ENCODE results near the gene CCDC30. TPM values are rescaled to one million over a fixed set of nuclear protein-coding genes. Genes with fewer than 3 reads are reported as not detected.
"Not testable (repeated sequence)": the region's sequence is repeated elsewhere in the genome, so short reads cannot be mapped to it uniquely, and the experiment has no call there.

The CCDC30 gene
- total RNA-seq, 1 donor from 2014 or later, result 1.8 TPM

DNA sequence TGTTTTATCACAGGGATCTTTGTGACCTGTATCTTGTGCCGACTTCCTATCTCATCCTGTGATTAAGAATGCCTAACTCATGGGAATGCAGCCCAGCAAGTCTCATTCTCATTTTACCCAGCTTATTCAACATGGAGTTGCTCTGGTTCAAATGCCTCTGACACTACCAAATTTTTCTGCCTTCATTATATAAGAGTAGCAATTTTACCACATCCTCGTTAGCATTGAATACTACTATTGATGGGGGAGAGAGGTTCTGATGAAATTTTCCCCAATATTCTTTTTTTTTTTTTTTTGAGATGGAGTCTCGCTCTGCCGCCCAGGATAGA, 150.7 kb downstream of the CCDC30 start:
- H3K27me3 ChIP-seq (ENCODE audit: control insufficient read depth, insufficient read depth, low read length), result no peaks in the 10 kb centered on the region
- TF ChIP-seq, protein P1, sequence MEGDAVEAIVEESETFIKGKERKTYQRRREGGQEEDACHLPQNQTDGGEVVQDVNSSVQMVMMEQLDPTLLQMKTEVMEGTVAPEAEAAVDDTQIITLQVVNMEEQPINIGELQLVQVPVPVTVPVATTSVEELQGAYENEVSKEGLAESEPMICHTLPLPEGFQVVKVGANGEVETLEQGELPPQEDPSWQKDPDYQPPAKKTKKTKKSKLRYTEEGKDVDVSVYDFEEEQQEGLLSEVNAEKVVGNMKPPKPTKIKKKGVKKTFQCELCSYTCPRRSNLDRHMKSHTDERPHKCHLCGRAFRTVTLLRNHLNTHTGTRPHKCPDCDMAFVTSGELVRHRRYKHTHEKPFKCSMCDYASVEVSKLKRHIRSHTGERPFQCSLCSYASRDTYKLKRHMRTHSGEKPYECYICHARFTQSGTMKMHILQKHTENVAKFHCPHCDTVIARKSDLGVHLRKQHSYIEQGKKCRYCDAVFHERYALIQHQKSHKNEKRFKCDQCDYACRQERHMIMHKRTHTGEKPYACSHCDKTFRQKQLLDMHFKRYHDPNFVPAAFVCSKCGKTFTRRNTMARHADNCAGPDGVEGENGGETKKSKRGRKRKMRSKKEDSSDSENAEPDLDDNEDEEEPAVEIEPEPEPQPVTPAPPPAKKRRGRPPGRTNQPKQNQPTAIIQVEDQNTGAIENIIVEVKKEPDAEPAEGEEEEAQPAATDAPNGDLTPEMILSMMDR (IDR thresholded peaks at IDR 0.05; ENCODE audit: insufficient read depth, low read length, poor library complexity, severe bottlenecking), result no peak
- no peak for DNase-seq (ENCODE audit: low read depth)

DNA sequence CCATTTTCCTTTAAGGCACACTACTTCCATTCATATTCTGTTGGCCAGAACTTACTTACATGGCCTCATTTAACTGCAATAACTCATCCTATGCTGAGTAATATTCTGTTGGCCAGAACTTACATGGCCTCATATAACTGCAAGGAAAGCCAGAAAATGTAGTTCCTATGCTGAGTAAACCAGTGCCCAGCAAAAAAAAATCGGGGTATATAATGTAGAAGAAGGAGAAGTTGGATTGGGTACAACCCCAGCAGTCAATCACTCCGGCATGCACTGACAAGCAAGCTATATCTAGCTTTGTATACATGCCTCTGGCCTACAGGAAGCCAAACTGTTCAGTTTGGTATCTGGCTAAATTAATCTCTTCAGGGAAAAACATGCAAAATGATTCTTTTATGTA, 155.8 kb downstream of the CCDC30 start:
- DNase-seq (ENCODE audit: low read depth), result no peak
- TF ChIP-seq, protein P1 (IDR thresholded peaks at IDR 0.05; ENCODE audit: insufficient read depth, low read length, poor library complexity, severe bottlenecking), result no peak
- no peaks in the 10 kb centered on the region for H3K27me3 ChIP-seq (ENCODE audit: control insufficient read depth, insufficient read depth, low read length)

More for the DNA sequence above, 150.7 kb downstream of the CCDC30 start:
- Histone ChIP-seq H3K4me3 (ENCODE audit: low read depth, low read length) (no peak overlapping the region), H3K36me3 (ENCODE audit: control insufficient read depth, insufficient read depth, low read length) (no peaks in the 10 kb centered on the region)

DNA sequence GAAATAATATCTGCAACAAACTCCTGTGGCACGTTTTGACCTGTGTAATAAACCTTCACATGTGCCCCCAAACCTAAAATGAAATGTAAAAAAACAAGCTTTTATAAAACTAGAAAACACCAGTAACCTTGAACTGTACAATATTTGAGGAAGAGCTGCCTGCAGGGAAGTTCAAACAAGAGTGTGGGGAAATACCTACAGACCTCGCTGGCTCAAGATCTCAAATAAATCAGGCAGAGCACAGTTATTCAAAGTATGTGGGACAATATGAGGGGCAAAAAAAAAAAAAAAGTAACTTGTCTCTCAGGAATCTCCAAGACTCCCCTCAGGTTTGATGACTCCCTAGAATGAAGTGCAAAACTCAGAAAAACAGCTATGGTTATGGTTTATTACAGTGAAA, 157.2 kb downstream of the CCDC30 start:
- H3K36me3 ChIP-seq (ENCODE audit: control insufficient read depth, insufficient read depth, low read length), result no peaks in the 10 kb centered on the region
- H3K27me3 ChIP-seq (ENCODE audit: control insufficient read depth, insufficient read depth, low read length), result no peaks in the 10 kb centered on the region
- no peak for DNase-seq (ENCODE audit: low read depth)
- TF ChIP-seq, protein P1 (IDR thresholded peaks at IDR 0.05; ENCODE audit: insufficient read depth, low read length, poor library complexity, severe bottlenecking), result no peak
- no peak overlapping the region for H3K4me3 ChIP-seq (ENCODE audit: low read depth, low read length)

More for the DNA sequence above, 155.8 kb downstream of the CCDC30 start:
- no peak overlapping the region for H3K4me3 ChIP-seq (ENCODE audit: low read depth, low read length)
- no peaks in the 10 kb centered on the region for H3K36me3 ChIP-seq (ENCODE audit: control insufficient read depth, insufficient read depth, low read length)

DNA sequence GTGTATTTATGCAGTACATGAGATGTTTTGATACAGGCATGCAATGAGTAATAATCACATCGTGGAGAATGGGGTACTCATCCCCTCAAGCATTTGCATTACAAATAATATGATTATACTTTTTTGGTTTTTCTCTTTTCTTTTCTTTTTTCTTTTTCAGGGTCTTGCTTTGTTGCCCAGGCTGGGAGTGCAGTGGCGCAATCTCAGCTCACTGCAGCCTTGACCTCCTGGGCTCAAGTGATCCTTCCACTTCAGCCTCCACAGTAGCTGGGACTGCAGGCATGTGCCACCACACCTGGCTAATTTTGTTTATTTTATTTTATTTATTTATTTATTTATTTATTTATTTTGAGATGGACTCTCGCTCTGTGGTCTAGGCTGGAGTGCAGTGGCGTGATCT, 158.1 kb downstream of the CCDC30 start:
- DNase-seq (ENCODE audit: low read depth); H3K36me3 ChIP-seq (ENCODE audit: control insufficient read depth, insufficient read depth, low read length); H3K27me3 ChIP-seq (ENCODE audit: control insufficient read depth, insufficient read depth, low read length); H3K4me3 ChIP-seq (ENCODE audit: low read depth, low read length): not testable (repeated sequence)

DNA sequence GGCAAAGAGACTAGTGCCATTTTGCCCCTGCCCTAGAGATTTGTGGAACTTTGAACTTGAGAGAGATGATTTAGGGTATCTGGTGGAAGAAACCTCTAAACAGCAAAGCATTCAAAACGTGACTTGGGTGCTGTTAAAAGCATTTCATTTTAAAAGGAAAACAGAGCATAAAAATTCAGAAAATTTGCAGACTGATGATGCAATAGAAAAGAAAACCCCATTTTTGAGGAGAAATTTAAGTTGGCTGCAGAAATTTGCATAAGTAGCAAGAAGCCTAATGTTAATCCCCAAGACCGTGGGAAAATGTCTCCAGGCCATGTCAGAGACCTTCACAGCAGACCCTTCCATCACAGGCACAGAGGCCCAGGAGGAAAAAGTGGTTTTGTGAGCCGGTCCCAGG, 164.1 kb downstream of the CCDC30 start:
- not testable (repeated sequence) for H3K4me3 ChIP-seq (ENCODE audit: low read depth, low read length); H3K27me3 ChIP-seq (ENCODE audit: control insufficient read depth, insufficient read depth, low read length); DNase-seq (ENCODE audit: low read depth); H3K36me3 ChIP-seq (ENCODE audit: control insufficient read depth, insufficient read depth, low read length)

DNA sequence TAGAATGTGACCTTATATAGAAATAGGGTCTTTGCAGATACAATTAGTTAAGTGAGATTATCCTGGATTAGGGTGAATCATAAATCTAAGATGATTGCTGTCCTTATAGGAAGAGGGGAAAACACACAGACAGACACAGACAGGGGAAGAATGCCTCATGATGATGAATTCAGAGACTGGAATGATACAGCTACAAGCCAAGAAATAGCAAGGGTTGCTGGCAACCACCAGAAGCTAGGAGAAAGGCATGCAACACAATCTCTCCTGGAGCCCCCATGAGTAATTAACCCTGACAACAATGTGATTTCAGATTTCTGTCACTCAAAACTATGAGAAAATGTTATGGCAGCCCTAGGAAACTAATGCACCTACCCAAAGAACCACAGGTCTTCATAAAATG, 176.0 kb downstream of the CCDC30 start:
- DNase-seq (ENCODE audit: low read depth), result no peak
- TF ChIP-seq, protein P1 (IDR thresholded peaks at IDR 0.05; ENCODE audit: insufficient read depth, low read length, poor library complexity, severe bottlenecking), result no peak
- no peak overlapping the region for H3K4me3 ChIP-seq (ENCODE audit: low read depth, low read length)
- H3K36me3 ChIP-seq (ENCODE audit: control insufficient read depth, insufficient read depth, low read length), result no peaks in the 10 kb centered on the region
- H3K27me3 ChIP-seq (ENCODE audit: control insufficient read depth, insufficient read depth, low read length), result no peaks in the 10 kb centered on the region

DNA sequence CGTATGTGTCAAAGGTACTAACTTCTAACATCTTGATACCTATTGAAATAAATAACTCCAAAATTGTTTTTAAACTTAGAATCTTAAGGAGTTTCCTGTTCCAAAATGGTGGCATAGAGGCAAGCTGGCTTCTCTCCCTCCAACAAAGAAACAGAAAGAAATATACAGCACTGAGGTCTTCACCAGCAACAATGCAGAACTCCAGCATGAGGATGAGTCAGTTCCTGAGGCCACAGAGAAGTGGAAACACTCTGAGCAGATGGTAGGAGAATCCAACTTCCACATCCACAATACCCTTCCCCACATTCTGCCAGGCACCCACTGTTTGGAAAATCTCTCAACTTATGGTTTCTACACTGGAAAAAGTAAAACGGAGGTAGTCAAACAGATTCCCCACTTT, 183.0 kb downstream of the CCDC30 start:
- no peak for DNase-seq (ENCODE audit: low read depth)
- H3K27me3 ChIP-seq (ENCODE audit: control insufficient read depth, insufficient read depth, low read length), result no peaks in the 10 kb centered on the region
- TF ChIP-seq, protein P1 (IDR thresholded peaks at IDR 0.05; ENCODE audit: insufficient read depth, low read length, poor library complexity, severe bottlenecking), result no peak
- no peak overlapping the region for H3K4me3 ChIP-seq (ENCODE audit: low read depth, low read length)
- no peaks in the 10 kb centered on the region for H3K36me3 ChIP-seq (ENCODE audit: control insufficient read depth, insufficient read depth, low read length)
